ENCODE results near the gene KAZN. TPM values are rescaled to one million over a fixed set of nuclear protein-coding genes. Genes with fewer than 3 reads are reported as not detected.

Gene KAZN
- total and polyA plus RNA-seq, 11 donors, result 0.65 to 6.5 (median 2.3) TPM

DNA sequence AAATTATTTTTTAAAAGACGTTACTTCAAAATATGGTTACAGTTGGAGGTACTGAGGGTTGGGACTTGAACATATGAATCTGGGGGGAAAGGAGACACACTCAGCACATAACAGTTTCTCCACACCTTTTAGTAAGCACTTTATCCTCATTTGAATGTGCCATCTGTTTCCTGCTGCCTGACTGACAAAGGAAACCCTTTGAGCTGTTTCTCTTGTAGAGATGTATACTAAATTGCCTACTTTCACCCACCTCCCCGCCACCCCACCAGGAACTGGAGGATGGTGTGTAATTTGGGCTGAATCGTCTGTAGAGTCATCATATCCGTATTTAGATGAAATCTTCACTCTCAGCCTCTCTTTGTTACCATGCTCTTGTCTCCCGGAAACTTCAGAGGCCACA, 108.1 kb downstream of the KAZN start:
- no peak overlapping the region for H3K27ac ChIP-seq

DNA sequence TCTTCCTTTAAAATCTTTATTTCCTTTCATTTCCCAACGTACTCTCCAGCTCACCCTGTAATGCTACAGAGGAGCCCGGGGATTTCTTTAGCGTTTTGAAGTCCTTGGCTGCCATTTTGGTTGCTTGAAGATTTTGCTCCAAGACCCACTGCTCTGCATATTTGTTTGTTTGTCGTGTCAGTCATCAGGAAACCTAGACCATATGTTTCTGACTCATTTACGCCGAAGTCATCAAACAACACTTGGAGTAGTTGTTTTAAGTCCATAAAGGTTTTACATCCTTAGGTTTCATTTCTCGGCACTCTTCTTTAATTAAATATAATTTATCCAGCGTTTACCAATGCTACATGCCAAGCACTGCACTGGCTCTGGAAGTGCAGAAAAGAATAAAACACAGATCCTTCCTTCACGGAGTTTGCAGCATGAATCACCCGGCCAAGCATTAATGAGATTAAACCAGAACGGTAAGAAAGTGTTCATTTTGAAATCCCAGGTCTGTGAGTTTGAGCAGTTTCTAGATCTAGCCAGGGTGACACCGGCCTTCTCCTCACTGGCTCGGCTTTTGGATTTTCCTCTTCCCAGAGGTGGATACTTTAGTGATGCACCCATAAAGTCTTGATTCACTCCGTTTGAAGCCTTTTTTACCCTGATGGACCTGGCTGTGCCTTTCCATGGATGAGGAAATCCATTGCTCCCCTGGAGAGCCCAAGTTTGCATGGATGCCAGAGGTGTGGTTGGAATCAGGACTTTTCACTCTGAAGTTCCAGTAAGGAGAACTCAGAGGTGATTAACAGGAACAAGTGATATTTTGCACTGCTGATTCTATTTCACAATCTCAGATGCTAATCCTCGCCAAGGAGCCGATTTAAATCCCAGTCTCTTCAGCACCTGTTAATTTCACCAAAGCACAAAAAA, 109.3 kb downstream of the KAZN start:
- DNase-seq, result no peak
- intact Hi-C loops (cut with DNase I), result no loop called here
- H3K27me3 ChIP-seq, result peaks cover 0 to 10% (median 0%) of the 10 kb centered on the region in 9 donors
- H3K4me1 ChIP-seq, result no peaks in the 10 kb centered on the region
- no peak overlapping the region for H3K4me3 ChIP-seq
- no peaks in the 10 kb centered on the region for H3K36me3 ChIP-seq
- ATAC-seq, result no peak
- no peak for TF ChIP-seq CTCF (IDR thresholded peaks at IDR 0.05)
- no peak for TF ChIP-seq POLR2A (IDR thresholded peaks at IDR 0.05)
- H3K27ac ChIP-seq, result no peak overlapping the region
- 86 to 87% (median 86%) methylated on average over 16 of the region's 16 CpGs for WGBS, 4 donors
- peaks cover 0 to 5% (median 0%) of the 10 kb centered on the region in 12 donors for H3K9me3 ChIP-seq

More for the DNA sequence above, 108.1 kb downstream of the KAZN start:
- intact Hi-C loops (cut with DNase I), result no loop called here
- Histone ChIP-seq H3K27me3 (peaks cover 0 to 13% (median 0%) of the 10 kb centered on the region in 9 donors), H3K4me3 (no peak overlapping the region), H3K4me1 (no peaks in the 10 kb centered on the region), H3K36me3 (no peaks in the 10 kb centered on the region), H3K9me3 (peaks cover 0 to 5% (median 0%) of the 10 kb centered on the region in 12 donors)
- ATAC-seq (no peak), DNase-seq (no peak)
- TF ChIP-seq POLR2A (IDR thresholded peaks at IDR 0.05), result no peak
- no peak for TF ChIP-seq CTCF (IDR thresholded peaks at IDR 0.05)
- 65 to 71% (median 68%) methylated on average over 5 of the region's 5 CpGs for WGBS, 4 donors

- intact Hi-C loops (cut with DNase I), result no loop called here
- no peak for TF ChIP-seq CTCF (IDR thresholded peaks at IDR 0.05)
- no peak for TF ChIP-seq POLR2A (IDR thresholded peaks at IDR 0.05)
- ATAC-seq, result no peak
- H3K9me3 ChIP-seq, result no peaks in the 10 kb centered on the region
- no peak overlapping the region for H3K27ac ChIP-seq
- H3K4me3 ChIP-seq, result no peak overlapping the region
- no peaks in the 10 kb centered on the region for H3K36me3 ChIP-seq
- no peak for DNase-seq
- no peaks in the 10 kb centered on the region for H3K4me1 ChIP-seq
- 88 to 96% (median 91%) methylated on average over 6 of the region's 6 CpGs for WGBS, 4 donors
- peaks cover 0 to 6% (median 0%) of the 10 kb centered on the region in 9 donors for H3K27me3 ChIP-seq
Measured at GRCh38 chr1:14710331-14710730, 111.8 kb downstream of the KAZN start.

DNA sequence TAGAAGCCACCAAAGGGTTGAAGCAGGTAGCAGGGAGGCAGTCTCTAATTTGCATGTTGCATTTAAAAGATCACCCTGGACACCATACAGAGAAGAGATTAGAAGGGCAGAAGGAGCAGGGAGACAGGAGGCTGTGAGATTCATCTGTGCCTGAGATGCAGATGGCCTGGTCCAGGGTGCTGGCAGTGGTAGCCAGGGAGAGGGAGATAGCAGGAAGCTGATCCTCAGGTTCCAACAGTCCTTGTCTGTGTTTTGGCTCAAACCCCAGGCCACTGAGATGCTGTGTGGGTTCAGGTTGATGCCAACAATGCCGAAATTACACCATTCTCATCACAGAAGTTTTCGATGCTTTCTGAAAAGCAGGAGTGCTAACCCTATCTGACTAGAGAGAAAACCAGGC, 113.7 kb downstream of the KAZN start:
- WGBS, 4 donors, result 82 to 96% (median 86%) methylated on average over 2 of the region's 2 CpGs

More for the DNA sequence above, 113.7 kb downstream of the KAZN start:
- H3K4me1 ChIP-seq, result no peaks in the 10 kb centered on the region
- no peak overlapping the region for H3K4me3 ChIP-seq
- H3K27me3 ChIP-seq, result peaks cover 0 to 6% (median 0%) of the 10 kb centered on the region in 9 donors
- ATAC-seq (no peak), DNase-seq (no peak)
- no peaks in the 10 kb centered on the region for H3K9me3 ChIP-seq
- intact Hi-C loops (cut with DNase I), result no loop called here
- H3K36me3 ChIP-seq, result no peaks in the 10 kb centered on the region
- H3K27ac ChIP-seq, result no peak overlapping the region
- no peak for TF ChIP-seq CTCF (IDR thresholded peaks at IDR 0.05)
- no peak for TF ChIP-seq POLR2A (IDR thresholded peaks at IDR 0.05)
